HuH-7 (cell line): Measurements from ENCODE around the gene PHB1.
"Not testable (repeated sequence)": the region's sequence is repeated elsewhere in the genome, so short reads cannot be mapped to it uniquely, and the experiment has no call there.

ENCODE experiments used
- DNase-seq: peaks from one replicate; pipeline ENCODE4 v3.0.0; 2011; ENCODE audit warnings: low spot score

The PHB1 gene

DNA sequence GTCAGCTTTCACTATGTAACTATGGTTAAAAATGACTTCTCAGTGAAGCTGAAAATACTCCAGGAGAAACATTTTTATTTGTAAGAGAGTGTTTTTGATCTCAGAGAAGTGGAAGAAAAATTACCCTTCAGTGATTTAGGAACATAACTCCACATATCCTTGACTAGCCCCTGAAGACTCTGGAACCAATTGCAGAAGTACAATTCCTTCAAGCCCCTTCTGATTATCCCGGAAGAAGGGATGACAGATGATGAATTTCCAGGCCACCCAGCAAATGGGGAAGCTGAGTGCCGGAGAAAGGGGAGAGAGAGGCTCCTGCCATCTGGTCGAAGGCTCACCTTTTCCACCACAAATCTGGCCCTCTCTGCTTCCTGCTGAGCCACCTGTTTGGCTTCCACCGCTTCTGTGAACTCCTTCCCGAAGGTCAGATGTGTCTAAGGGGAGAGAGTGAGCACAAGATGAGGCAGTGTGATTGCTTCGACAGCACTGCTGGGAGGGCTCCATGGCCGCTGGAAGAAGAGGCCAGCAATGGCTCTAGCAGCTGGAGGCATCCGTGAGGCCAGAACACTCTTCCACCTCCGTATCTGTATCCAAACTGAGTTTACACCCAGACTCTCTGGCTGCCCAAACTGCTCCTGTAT, 8.1 kb downstream of the PHB1 start:
- DNase-seq, result no peak

DNA sequence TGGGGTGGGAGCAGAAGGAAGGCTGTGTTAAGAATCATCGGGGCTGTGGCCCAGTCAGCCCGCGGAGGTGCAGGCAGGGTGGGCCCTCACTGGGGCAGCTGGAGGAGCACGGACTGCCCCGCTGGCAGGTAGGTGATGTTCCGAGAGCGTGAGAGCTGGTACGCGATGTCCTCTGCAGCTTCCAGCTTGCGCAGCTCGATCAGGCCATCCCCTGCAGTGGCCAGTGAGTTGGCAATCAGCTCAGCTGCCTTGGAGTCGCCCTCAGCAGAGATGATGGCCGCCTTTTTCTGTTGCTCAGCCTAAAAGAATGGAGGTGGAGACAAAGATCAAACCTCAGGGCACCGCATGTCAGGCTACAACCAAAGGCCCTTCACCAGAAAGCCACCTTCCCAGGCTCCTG, 9.8 kb downstream of the PHB1 start:
- DNase-seq, result no peak

DNA sequence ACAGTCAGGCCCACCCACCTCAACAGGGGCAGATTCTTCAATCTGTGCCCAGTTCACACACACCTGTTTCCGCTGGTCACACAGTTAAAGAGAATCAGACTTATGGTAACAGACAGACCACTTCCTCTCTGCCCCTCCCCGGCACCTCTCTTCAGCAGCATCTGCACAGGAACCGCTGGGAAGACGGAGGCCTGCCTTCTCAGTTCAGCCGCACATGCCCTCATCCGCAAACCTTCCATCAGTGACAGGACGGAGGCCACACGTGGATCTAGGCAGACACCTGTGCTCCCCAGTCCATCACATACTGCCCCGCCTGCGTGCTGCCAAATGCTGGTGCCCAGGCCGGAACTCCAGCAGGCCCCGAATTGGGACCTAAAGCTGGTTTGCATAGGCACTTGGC, 10.3 kb downstream of the PHB1 start:
- DNase-seq, result no peak

DNA sequence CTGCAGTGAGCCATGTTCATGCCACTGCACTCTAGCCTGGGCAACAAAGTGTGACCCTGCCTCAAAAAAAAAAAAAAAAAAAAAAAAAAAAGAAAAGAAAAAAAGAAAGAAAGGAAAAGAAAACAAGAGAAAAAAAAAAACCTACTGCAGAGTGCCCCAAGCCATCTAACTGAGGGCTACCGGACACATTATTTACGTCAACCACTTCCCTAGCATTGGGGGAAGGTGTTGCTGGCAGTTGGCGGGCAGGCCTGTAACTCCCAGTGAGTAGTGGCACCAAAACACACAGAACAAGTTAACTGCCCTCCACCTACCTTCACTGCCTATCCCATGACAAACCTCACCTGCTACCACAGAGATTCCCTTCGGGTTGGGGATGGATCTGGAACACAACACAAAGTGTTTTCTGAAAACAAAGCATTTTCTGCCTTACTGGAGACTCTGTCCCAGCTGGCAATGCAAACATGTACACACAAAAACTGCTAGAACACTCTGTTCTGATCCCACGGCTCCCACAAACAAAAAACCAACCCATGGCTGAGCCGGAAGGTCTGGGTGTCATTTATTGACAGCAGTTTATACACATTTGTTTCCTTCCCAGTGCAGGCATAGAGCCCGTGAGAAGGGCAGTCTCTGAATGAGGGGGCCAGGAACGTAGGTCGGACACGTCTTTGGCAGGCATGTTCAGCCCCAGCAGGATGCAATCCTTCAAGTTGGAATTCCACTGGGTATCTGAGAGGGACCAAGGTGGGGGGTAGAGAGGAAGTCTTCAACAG, 11.0 kb downstream of the PHB1 start:
- no peak for DNase-seq

DNA sequence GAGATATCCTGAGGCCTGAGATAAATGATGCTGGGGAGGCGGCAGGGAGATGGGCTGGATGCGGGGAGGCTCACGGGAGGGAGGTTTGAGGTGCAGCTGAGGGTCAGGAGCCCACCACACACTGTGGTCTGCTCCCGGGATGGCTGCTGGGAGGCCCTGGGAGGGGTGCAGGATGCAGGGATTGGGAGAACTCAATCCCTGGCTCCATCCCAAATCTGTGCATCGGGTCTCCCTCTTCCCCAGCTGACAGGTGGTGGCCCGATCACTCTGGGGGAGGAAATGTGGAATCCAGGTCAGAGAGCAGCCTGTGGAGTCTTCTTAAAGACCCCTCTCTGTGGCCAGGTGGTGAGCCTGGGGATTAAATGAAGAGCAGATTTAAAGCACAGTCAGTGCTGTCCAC, 12.0 kb downstream of the PHB1 start:
- no peak for DNase-seq

DNA sequence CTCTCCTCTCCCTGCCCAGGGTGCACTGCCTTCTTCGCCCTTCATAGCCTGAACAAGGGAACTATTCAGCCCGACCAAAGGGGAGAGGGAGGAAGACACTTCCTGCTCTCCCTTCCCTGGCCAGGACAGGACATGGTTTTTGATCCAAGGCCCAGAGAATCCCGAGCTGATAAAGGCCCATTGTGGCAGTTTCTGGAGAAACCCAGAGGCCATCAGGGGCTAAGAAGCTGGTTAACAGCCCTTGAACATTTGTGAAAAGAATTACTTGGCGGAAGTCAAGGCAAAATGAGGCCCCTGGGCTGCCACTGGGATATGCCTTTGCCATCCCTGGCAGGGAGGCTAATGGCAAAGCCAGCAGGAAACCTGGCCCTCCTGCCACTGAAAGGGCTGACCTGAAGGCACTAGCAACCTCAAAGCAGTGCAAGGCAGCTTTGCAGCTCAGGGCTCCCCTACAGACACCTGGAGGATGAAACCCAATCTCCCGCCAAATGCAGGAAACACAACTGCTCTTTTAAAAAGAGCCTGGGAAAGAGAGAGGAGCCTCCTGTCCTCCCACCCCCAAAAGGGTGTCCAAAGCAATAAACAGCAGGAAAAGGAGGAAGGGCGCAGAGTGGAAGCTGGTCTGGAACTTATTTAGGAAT, 12.6 kb downstream of the PHB1 start:
- no peak for DNase-seq

DNA sequence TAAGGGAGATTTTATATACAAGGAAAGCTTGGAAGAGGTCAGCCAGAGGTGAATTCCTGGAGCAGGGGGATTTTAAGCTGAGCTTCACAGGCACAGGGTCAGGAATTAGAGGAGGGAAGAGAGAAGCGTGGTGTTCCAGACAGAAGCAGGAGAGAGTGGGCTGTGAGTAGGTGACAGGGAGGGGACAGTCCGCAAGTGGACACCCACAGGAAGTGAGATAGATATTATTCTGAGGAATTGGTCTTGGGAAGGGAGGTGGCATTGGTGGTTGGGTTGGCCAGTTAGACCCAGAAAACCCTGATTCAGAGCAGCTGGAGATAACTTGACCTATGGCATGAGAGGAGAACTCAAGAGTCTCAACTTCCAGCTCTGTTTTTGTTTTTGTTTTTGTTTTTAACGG, 14.7 kb downstream of the PHB1 start:
- DNase-seq, result no peak

DNA sequence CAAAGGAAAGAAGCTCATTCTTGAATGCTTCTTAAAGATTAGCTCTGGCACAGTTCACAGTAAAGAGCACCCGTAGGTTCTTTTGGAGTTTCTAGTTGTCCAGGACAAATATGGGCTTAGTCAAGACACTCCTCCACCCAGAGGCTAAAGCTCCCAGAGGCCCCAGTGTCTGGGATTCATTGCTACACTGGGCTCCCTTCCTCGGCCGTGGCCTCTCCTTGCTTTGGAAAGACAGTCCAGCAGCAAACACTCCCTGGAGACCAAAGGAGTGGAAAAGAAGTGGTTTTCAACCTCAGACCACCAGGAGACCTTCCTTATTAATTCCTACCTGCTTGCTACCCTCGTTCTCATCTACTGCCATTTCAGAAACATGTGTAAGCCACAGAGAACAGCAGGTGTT, 17.1 kb downstream of the PHB1 start:
- no peak for DNase-seq

DNA sequence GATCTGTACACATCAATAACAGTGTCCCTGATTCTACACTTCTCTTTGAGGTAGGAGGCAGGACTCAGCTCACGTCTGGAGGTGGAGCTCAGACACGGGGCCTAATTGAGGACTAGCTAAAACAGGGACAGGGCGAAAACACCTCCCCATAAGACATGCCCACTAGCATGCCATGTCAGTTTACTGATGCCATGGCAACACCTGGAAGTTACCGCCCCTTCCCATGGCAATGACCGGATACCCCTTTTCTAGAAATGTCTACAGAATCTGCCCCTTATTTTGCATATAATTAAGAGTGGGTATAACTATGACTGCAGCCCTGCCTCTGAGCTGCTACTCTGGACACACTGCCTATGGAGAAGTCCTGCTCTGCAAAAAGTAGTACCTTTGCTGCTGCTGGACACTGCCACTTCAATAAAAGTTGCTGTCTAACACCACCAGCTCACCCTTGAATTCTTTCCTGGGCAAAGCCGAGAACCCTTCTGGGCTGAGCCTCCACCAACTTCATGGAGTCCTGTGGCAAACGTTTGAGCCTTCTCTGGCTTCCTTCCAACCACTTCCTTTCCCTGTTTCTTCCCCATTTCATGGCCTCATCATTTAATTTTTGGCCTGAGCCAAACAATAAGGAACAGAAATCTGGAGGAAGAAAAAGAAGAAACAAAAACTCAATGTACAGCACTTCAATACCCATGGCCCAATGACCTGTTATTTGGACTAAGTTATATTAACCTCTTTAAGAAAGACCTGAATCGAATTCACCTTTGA, 21.0 kb downstream of the PHB1 start:
- DNase-seq, result no peak

DNA sequence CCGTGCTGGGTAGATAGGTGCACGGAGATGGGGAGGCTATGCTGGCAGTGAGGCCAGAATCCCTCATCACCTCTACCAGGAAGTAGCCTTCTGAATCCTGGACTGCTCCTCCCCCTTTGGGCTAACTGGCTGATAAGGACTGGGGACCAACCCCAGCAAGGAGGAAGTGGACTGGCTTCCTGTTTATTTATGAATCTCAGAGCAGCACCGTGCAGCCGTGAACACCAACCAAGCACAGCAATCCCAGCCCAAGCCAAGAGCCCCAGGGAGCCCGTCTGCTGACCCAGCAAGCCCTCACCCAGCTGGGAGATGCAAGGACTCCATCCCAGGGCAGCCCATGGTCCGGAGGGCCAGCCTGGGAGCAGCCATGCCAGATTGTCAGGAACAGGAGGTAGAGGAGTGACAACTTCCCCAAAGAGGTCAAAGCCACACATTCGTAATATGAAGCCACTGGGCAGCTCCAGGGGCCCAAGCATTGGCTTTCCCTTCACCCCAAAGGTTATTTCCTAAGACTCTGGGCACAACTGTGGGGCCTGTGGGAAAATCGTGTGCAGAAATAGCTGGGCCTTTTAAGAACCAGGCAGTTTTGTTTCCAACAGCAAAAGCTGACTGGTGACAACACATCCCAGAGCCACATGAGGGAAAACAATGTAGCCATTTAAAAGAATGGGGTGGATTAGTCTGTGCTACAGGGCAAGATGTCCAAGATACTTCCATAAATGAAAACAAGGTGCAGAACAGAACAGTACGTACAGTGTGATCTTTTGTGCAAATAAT, 23.9 kb downstream of the PHB1 start:
- no peak for DNase-seq

DNA sequence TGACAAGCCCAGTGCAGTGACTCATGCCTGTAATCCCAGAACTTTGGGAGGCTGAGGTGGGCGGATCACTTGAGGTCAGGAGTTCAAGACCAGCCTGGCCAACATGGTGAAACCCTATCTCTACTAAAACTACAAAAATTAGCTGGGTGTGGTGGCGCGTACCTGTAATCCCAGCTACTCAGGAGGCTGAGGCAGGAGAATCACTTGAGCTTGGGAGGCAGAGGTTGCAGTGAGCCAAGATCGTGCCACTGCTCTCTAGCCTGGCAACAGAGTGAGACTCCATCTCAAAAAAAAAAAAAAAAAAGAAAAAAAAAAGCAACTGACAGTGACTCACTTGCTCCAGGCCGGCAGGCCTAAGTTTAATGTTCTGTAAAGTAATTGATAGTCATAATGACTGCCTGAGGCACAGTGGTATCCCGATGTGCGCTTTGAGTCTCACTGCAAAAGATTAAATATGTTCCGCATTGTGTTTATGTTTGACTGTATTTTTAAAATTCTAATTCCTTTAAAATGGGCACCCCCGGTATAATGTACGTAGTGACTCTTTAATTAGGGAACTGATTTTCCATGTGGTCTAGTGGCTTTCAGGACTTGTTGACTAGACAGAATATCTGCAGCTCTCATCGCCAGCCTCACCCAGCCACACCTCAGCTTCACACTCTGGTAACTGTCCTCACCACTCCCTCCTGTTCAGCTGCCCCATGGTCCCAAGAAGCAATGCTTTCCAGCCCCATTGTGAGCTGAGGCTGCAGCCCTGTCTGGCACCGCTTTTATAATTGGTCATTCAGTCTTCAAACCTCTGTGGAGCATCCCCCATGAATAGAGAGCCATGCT, 25.0 kb downstream of the PHB1 start:
- not testable (repeated sequence) for DNase-seq

DNA sequence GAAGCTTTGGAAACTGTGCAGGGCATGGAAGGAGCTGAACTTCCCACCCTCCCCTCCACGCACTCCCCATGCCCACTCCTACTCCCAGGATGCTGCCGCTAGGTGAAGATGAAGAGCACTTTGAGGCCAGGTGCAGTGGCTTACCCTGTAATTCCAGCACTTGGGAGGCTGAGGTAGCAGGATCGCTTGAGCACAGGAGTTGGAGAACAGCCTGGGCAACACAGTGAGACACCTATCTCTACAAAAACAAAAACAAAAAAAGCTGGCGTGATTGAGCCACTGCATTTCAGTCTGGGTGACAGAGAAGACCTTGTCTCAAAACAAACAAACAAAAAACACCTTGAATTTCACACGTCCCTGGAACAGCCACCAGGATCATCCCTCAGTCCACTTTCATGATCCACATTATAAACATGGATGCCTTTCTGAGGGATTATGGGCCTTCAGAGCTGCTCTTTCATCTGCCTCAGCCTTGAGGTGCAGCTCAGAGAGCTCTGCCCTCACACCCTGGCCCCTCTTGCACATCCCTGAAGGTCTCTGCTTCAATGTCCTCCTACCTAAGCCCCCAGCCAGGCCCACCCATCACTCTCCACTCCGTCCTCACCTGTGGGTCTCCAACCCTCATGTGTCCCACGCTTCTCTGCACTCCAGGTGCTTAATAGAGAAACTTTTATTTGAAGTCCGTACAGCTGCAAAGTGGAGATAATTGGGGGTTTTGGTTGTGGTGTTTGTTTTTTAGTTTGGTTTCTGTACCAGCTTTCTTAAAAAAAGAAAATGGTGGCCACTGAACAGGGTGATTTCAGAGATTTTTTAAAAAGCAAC, 25.8 kb downstream of the PHB1 start:
- DNase-seq, result no peak

DNA sequence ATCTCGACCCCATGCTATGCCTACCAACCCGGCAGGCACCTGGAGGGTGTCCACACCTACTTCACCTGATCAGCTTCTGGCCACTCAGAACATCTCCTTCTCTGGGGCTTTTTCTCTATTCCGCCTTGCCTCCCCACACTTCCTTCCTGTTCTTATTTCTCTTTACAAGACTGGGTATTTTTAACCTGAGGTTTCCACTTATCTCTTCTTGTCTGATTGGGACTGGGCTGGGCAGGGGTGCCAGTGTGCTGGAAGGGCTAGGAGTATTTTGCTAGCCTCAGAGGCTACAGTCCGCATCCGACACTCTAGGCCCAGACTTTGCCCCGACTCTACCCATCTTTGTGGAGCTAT, 26.4 kb downstream of the PHB1 start:
- no peak for DNase-seq

DNA sequence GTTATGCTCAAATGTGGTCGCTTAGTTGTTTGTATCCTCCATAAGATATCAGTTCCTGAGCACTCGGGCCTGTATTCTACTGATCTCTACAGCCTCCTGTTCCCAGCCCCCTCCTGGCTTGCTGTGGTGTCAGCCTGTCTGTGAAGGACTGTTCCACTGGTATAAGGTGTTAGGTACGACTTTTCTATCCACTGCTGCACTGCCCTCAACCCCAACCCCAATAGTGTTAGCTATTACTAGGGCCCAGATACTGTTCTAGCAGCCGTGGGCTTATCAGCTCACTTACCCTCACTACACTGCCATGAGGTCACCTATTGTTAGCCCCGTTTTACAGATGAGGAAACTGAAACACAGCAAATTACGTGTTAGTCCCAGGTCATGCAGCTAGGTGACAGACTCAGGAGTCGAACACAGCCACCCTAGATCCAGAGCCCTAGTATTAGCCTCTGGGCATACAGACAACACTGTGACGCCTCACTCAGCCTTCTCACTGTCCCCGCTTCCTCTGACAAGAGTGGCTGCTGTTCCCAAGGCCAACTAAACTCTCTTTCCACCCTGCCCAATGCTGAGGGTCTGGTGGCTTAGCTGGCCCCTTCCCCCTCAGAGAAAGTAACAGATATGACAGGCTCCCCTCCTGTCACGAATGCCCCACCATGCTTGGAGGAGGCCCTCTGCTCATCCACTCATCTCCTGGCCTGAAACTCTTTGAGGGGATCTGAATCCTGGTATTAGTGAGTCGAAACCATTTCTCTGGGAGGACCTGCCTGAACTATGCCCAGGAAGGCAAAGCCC, 27.0 kb downstream of the PHB1 start:
- no peak for DNase-seq

DNA sequence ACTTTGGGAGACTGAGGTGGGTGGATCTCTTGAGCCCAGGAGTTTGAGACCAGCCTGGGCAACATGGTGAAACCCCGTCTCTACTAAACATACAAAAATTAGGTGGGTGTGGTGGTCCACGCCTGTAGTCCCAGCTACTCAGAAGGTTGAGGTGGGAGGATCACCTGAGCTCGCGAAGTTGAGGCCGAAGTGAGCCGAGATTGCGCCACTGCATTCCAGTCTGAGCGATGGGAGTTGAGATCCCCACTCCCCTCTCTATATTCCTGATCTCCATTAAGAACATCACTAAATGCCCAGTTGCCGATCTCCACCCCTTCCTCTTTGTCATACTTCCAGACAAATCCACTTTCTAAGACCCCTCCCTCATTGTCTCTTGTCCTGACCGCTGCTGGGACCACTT, 28.3 kb downstream of the PHB1 start:
- no peak for DNase-seq

DNA sequence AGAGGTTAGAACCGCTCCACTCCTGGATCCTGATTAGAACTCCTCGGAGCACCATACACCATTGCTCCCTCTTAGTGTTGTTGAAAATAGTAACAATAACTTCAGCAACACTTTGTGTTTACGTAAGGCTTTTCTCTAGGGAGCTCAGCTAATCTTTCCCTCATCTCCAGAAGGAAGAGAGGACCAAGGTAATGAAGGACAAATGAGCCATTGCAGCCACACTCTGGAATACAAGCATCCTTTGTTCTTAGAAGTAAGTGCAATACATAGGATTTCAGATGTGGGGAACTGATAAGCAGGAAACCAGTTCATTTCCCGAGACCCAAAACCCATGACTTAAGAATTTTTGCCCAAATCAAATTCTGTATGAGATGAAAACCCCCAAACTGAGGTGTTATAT, 29.7 kb downstream of the PHB1 start:
- DNase-seq, result no peak

DNA sequence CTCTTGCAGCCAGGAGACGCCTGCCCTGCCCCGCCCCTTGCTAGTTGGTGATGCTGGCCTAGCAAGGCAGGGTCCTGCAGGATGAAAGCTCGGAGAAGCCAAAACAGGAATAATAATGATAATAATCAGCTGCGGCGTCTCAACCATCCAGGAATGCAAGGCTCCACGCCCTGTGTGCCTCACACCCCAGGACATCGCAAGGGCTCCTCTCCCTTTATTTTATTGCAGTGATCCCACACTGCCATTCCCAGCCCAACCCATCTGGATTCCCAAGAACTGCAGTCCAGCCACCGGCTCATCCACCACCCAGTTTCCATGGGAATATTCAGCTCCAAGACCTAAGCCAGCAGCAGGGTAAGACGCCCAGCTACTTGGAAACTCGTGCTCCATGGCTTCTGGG, 31.6 kb downstream of the PHB1 start:
- DNase-seq, result no peak

DNA sequence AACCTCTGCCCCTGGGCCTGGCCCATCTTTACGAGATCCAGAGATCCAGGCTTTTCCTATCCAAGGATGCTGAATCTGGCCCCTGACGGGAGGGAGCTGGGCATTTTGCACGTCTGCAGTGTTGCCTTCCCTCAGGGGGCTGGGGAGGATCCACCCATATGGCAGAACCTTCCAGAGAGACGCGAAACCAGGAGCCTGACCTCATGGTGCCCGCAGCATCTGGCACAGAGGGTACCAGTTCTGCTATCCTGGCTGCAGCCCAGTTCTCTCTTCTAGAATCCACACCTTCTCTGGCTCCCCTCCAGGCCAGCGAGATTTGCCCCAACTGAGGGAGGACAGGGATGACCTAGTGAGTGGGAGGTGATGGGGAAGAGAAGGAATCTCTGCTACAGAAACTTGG, 32.1 kb downstream of the PHB1 start:
- no peak for DNase-seq

DNA sequence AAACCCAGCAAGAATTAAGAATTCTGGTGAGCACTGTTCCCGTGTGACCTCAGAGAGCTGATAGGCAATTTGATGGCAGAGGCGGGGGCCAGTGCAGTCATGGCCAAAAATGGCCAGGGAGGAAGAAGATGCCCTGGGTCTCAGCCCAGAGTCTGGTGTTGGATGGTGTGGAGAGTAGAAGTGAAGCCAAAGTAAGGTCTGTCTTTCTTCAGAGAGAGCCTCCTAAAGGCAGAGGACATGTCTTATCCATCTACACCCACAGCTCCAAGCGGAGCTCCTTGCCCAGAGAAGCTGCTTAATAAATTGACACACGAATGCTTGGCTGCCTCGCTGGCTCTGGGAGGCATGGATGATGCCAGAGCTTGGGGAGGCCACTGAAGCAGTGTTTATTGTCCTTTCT, 32.9 kb downstream of the PHB1 start:
- DNase-seq, result no peak
